ENCODE measurements around the gene TMEM271. TPM values are rescaled to one million over a fixed set of nuclear protein-coding genes. Genes with fewer than 3 reads are reported as not detected.

TMEM271 gene
- total RNA-seq, 1 donor from 2014 or later = not detected

DNA sequence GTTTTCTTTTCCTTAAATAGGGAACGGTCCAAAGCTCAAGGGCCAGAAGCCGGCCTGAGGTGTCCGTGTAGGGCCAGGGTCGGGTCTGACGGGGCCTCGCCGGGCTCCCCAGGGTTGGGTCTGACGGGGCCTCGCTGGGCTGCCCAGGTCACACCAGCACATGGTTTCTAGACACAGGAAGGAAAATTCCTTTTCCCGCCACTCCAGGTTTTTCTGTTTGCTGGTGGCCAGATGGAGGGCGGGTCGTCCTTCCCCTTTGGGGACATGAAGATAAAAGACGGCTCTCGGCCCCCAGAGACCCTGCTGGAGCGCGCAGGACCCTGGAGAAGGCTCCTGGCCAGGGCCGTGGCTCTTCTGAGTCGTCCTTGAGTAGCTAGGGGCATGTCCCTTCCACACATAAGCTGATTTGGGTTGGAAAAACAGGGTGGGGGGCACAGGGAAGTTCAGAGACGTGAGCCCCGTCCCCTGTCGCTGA, 42.0 kb downstream of the TMEM271 start:
- DNase-seq (ENCODE audit: low spot score) = no peak

DNA sequence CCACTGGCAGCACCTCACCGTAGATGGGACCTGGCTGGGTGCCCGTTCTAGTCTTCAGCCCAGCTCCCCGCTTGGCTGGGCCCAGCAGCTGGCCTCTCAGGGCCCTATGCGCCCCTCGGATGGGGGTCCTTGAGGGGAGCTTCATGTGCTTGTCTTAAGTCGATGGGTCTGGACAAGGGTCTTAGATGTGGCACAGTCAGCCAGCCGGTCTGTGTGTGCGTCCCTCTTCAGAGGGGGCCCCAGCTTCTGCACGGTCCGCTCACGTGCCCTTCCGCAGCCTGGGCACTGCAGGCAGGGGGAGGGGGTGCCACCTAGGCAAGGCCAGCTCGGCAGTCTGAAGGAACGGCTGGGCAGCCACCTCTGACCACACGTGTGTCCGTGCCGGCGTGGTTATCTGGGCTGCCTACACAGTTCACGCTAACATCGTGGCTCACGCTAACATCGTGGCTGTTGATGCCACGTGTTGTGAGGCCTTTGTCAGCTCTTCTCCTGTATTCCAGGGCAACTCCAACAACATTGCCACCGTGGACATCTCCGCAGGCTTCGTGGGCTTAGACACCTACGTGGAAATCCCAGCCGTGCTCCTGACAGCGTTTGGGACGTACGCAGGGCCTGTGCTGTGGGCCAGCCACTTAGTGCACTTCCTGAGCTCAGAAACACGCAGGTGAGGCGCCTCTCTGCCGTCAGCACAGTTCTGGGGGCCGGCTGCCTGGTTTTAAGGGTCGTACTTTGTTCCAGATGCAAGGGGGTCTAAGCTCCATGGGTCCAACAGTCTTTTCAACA, 42.6 kb downstream of the TMEM271 start:
- DNase-seq (ENCODE audit: low spot score) = no peak

DNA sequence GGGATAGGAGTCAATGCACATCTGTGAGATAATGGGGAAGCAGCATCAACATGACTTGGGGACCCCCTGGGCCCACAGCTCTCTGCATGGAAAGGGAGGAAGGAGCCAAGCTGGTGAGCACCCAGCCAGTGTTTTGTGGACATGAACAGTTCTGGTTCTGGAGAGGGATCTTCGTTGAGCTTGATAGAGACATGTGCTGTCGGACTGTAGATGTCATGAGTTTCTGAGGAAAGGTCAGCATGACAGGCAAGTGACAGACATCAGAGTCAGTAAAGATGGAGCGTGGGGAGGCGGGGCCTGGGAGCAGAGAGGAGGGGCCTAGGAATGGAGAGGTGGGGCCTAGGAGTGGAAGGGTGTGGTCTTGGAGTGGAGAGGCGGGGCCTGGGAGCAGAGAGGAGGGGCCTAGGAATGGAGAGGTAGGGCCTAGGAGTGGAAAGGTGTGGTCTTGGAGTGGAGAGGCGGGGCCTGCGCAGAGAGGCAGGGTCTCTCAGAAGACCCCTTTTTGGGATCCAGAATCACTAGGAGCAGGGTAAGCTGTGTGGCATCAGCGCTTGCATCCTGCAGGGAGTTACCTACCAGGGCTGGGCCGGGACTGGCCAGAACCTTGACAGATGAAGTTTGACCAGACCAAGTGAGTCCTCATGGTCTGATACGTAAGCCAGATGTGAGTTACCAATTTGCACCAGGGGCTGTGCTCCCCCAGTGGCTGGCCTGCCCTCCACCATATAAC, 43.3 kb downstream of the TMEM271 start:
- no peak for DNase-seq (ENCODE audit: low spot score)

GRCh38 chr4:531721-532565, 44.2 kb downstream of the TMEM271 start:
- DNase-seq (ENCODE audit: low spot score) = no peak

- no peak for DNase-seq (ENCODE audit: low spot score)
Measured at GRCh38 chr4:531076-531475, 45.0 kb downstream of the TMEM271 start.

- DNase-seq (ENCODE audit: low spot score) = no peak
Measured at GRCh38 chr4:530017-530781, 45.9 kb downstream of the TMEM271 start.

GRCh38 chr4:529563-529962, 46.5 kb downstream of the TMEM271 start:
- no peak for DNase-seq (ENCODE audit: low spot score)

DNA sequence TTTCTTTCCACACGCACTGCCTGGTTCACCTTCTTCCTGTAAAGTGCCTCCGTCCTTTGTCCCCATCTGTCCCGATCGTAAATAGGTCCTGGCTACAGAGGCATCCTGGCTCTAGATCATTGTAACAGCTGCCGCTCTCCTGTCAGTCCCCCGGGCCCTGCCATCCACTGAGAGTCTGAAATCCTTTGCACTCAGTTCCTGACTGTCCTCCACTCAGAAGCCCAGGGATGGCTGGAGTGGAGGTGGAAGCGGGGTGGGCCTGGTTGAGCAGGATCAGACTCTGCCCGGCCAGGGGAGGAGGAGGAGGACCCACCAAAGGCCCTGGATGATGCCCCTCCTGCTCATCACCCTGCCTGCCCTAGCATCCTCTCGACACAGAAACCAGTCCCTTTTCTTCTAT, 47.3 kb downstream of the TMEM271 start:
- DNase-seq (ENCODE audit: low spot score) = no peak

GRCh38 chr4:528296-528695, 47.8 kb downstream of the TMEM271 start:
- no peak for DNase-seq (ENCODE audit: low spot score)

DNA sequence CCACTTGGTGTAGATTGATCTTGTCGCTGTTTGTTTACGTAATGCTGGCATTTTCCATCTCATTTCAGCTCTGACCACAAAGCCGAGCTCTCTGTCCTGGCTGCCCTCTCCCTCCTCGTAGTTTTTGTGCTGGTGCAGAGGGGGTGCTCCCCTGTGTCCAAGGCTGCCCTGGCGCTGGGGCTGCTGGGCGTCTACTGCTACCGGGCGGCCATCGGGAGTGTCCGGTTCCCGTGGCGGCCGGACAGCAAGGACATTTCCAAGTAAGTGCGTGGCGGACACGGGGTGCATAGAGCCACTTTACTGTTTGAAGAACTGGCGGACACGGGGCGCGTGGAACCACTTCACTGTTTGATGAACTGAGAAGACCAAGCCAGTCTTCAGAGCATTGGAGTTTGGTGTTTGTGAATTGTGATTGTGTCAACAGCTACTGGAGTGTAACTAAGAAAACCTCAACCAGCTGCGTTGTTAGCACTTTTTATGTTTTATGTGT, 49.1 kb downstream of the TMEM271 start:
- no peak for DNase-seq (ENCODE audit: low spot score)

DNA sequence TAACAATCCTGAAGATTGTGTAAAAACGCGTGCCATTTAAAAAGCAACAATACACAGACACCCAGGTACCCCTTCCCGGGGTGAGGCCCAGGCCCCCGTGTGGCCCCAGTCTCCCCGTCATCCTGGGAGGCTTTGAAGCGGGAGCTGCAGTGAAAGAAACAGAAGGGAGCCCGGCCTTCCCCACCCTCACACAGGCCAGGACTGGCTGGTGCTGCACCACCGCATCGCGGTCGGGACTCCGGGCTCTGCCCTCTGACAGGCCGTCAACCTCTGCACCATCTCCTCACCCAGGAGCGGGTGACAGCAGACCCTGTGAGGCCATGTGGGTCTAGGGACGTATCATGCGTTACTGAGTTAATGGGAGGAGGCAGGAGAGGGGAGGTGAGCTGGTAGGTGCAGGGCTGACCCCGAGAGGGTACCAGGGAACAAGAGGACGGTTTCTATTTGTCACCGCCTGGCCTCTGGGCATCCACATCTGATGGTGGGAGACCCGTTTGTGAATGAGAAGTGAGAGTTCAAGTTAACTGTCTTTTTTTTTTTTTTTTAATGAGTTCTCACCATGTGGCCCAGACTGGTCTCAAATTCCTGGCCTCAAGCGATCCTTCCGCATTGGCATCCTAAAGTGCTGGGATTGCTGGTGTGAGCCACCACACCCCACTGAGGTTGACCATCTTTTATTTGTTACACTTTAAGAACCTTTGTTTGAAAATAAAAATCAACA, 49.7 kb downstream of the TMEM271 start:
- DNase-seq (ENCODE audit: low spot score) = no peak

- no peak for DNase-seq (ENCODE audit: low spot score)
Measured at GRCh38 chr4:525660-526059, 50.4 kb downstream of the TMEM271 start.

GRCh38 chr4:524196-524595, 51.9 kb downstream of the TMEM271 start:
- no peak for DNase-seq (ENCODE audit: low spot score)

Other genes with a start within 250 kb of the TMEM271 start
- gene ZNF141, start 238.5 kb downstream of the TMEM271 start, total RNA-seq (ENCODE audit: insufficient read depth, low replicate concordance) = 41.7 TPM
- gene ZNF721, start 77.1 kb downstream of the TMEM271 start, total RNA-seq (ENCODE audit: insufficient read depth, low replicate concordance) = 17.3 TPM
- gene PIGG, start 77.1 kb downstream of the TMEM271 start, total RNA-seq (ENCODE audit: insufficient read depth, low replicate concordance) = 22.6 TPM
- 7.0 TPM for gene PDE6B, start 49.3 kb upstream of the TMEM271 start, total RNA-seq (ENCODE audit: insufficient read depth, low replicate concordance)
- gene ATP5ME, start 98.0 kb upstream of the TMEM271 start, total RNA-seq (ENCODE audit: insufficient read depth, low replicate concordance) = 35.2 TPM
- 10.1 TPM for gene MYL5, start 98.2 kb upstream of the TMEM271 start, total RNA-seq (ENCODE audit: insufficient read depth, low replicate concordance)
- 3.6 TPM for gene SLC49A3, start 112.9 kb upstream of the TMEM271 start, total RNA-seq (ENCODE audit: insufficient read depth, low replicate concordance)
- 48.4 TPM for gene PCGF3, start 129.5 kb upstream of the TMEM271 start, total RNA-seq (ENCODE audit: insufficient read depth, low replicate concordance)
- gene CPLX1, start 249.8 kb upstream of the TMEM271 start, total RNA-seq (ENCODE audit: insufficient read depth, low replicate concordance) = not detected

Data from umbilical cord (tissue), 2 donors.